Esophagus muscularis mucosa (tissue), 4 donors: ENCODE results near the gene NTM. TPM values are rescaled to one million over a fixed set of nuclear protein-coding genes. Genes with fewer than 3 reads are reported as not detected.

Source experiments
- DNase-seq: peaks from one replicate; pipeline ENCODE4 v3.0.0-alpha.2; 2017; ENCODE audit errors: extremely low spot score
- H3K27ac ChIP-seq, 4 donors: fragments of 200-600 bp; sonication (generic); replicated peaks in 1 of 4; 1 replicate in 3 of 4; 2 replicates in 1 of 4; pipeline ENCODE4 v1.5.1; 2016 to 2019; ENCODE audit warnings: mild to moderate bottlenecking in 1 of 4
- H3K27me3 ChIP-seq, 4 donors: fragments of 200-600 bp; sonication (generic); one replicate each; pipeline versions ENCODE4 v1.5.1 to v1.6.0; 2016 to 2019
- H3K36me3 ChIP-seq, 4 donors: fragments of 200-600 bp; sonication (generic); one replicate each; pipeline ENCODE4 v1.5.1; 2016 to 2019
- H3K4me1 ChIP-seq, 4 donors: fragments of 200-600 bp; sonication (generic); one replicate each; pipeline ENCODE4 v1.5.1; 2016 to 2019
- H3K4me3 ChIP-seq, 4 donors: fragments of 200-600 bp; sonication (generic); 1 replicate in 2 of 4; 2 replicates in 2 of 4; pipeline ENCODE4 v1.5.1; 2016 to 2019; ENCODE audit warnings: mild to moderate bottlenecking in 4 of 4, moderate library complexity in 1 of 4
- H3K9me3 ChIP-seq, 4 donors: fragments of 200-600 bp; sonication (generic); 1 replicate in 3 of 4; 2 replicates in 1 of 4; pipeline ENCODE4 v1.5.1; 2016 to 2019
- EP300 ChIP-seq: sonication (generic); formaldehyde crosslinking; IDR thresholded peaks from one replicate; pipeline ENCODE4 v1.6.1; 2017; ENCODE audit warnings: antibody characterized with exemption
- POLR2A ChIP-seq: fragments of 450-650 bp; IDR thresholded peaks from one replicate; pipeline ENCODE4 v1.6.1; 2017; ENCODE audit warnings: antibody characterized with exemption, moderate library complexity, mild to moderate bottlenecking, low read depth
- POLR2AphosphoS5 ChIP-seq, 2 donors: sonication (generic); formaldehyde crosslinking; IDR thresholded peaks; one replicate each; pipeline ENCODE4 v1.6.1; 2017; ENCODE audit warnings: antibody characterized with exemption in 2 of 2
- WGBS: methylation state at CpG from one replicate; pipeline ENCODE4 v1.1.5; 2018; 5-methylcytosine and 5-hydroxymethylcytosine counted together
- intact Hi-C: fragments of 100-400 bp; cut with DNase I; formaldehyde crosslinking; loops from one replicate; pipeline ENCODE4 v1.15.1; 2023
- total RNA-seq, 4 donors: library from RNA; depleted of rRNA; stranded (reverse); fragments of >200 nt; gene quantifications; one replicate each; pipeline versions ENCODE4 v1.1.0 to v1.2.1, GENCODE V29; 2016
- TF ChIP-seq, protein P1 (sequence below), 3 experiments: fragments of 200-600 bp in 2 of 3; fragments of 450-650 bp in 1 of 3; sonication (generic) in 2 of 3; IDR thresholded peaks; one replicate each; pipeline ENCODE4 v1.5.1; 2017 to 2019; ENCODE audit warnings: antibody characterized with exemption in 3 of 3, mild to moderate bottlenecking in 2 of 3, moderate library complexity in 1 of 3

The NTM gene
- total RNA-seq, 4 donors from 2014 or later: 5.6 to 25.3 (median 8.3) TPM

DNA sequence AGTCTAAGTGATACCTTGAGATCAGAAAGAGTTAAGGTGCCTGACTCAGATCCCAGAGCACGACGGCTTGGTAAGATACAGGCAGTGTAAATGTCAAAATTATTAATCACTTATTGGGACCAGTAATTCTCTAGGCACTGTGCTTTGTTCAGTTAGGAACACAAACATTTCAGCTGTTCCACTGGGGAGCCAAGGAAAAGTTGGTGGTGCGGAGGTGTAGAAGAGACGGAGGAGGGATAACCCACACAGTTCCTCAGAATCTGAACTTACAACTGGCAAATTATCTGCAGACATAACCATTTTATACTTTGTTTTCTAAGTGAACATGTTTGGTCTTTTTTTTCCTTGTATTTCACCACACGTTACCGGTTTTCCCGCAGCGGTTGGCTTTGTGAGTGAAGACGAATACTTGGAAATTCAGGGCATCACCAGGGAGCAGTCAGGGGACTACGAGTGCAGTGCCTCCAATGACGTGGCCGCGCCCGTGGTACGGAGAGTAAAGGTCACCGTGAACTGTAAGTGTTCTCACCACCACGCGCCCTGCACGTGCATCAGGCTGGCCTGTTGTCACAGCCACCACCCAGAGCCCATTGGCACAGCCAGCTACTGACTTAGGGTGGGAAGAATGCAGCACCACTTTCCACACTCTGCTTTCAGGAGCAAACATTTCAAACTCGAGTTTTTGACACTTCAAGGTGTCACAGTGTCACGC is 937.0 kb downstream of the NTM start:
- TF ChIP-seq POLR2A (no peak), EP300 (no peak), POLR2AphosphoS5 (IDR thresholded peaks at IDR 0.05) (no peak)
- TF ChIP-seq, protein P1, sequence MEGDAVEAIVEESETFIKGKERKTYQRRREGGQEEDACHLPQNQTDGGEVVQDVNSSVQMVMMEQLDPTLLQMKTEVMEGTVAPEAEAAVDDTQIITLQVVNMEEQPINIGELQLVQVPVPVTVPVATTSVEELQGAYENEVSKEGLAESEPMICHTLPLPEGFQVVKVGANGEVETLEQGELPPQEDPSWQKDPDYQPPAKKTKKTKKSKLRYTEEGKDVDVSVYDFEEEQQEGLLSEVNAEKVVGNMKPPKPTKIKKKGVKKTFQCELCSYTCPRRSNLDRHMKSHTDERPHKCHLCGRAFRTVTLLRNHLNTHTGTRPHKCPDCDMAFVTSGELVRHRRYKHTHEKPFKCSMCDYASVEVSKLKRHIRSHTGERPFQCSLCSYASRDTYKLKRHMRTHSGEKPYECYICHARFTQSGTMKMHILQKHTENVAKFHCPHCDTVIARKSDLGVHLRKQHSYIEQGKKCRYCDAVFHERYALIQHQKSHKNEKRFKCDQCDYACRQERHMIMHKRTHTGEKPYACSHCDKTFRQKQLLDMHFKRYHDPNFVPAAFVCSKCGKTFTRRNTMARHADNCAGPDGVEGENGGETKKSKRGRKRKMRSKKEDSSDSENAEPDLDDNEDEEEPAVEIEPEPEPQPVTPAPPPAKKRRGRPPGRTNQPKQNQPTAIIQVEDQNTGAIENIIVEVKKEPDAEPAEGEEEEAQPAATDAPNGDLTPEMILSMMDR (IDR thresholded peaks at IDR 0.05): no peak
- no peaks in the 10 kb centered on the region for H3K9me3 ChIP-seq
- H3K36me3 ChIP-seq: no peaks in the 10 kb centered on the region
- no peak for DNase-seq
- peaks cover 0 to 14% (median 6%) of the 10 kb centered on the region in 4 donors for H3K4me1 ChIP-seq
- H3K27ac ChIP-seq: peak overlapping the region in 1 of 4 donors; percentile 35
- WGBS: 76% methylated on average over 21 of the region's 21 CpGs
- no peaks in the 10 kb centered on the region for H3K27me3 ChIP-seq
- intact Hi-C loops: no loop called here
- no peak overlapping the region for H3K4me3 ChIP-seq

DNA sequence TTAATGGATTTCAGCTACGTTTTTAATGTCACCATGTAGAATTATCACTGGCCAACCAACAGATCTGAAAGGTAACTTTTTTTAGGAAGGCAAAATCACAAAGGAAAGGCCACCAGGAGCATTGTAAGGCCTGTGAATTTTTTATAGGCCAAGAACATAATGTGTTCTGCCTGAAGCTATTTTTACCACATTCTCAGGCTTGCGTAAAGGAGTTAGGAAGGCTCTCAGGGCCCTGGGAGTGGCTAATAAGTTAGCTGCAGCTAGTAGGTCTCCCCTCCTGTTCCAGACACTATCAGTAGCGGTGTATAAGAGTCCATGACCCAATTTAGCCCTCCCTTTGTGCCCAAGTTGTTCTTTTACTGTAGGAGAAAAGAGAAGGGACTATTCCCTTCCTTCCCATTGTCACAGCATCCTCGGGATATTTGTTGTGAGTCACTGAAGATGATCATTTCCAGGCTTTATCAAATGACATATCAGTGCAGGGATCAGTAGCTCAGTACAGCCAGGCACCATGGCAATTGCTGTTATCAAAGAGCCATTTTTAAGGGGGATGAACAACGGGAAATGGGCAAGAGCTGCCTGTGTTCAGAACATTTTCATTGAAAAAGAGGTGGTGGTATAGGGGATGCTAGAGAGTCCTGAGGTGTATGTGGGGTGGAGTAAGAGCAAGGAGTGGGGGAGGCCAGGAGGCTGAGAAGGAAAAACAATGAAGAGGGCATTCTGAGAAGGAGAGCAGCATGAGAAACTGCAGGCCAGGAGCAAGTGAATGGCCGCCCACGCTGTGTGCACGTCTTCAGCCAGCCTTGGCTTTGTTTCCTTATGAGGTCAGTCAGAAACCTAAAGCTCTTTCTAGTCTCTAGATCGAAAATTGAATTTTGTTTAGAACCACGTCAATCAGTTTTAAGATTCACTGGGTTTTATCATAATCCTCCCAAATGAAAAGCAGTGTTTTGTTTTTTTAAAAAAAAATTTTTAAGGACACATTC is 940.3 kb downstream of the NTM start:
- H3K27me3 ChIP-seq: no peaks in the 10 kb centered on the region
- no peak for DNase-seq
- TF ChIP-seq POLR2AphosphoS5 (IDR thresholded peaks at IDR 0.05): no peak
- no peak for TF ChIP-seq EP300
- TF ChIP-seq, protein P1 (IDR thresholded peaks at IDR 0.05): no peak
- no peak for TF ChIP-seq POLR2A
- intact Hi-C loops: no loop called here
- 77% methylated on average over 10 of the region's 10 CpGs for WGBS
- no peaks in the 10 kb centered on the region for H3K9me3 ChIP-seq
- peak overlapping the region in 1 of 4 donors; percentile 46 for H3K27ac ChIP-seq
- H3K36me3 ChIP-seq: no peaks in the 10 kb centered on the region
- peaks cover 0 to 15% (median 7%) of the 10 kb centered on the region in 4 donors for H3K4me1 ChIP-seq
- H3K4me3 ChIP-seq: no peak overlapping the region

DNA sequence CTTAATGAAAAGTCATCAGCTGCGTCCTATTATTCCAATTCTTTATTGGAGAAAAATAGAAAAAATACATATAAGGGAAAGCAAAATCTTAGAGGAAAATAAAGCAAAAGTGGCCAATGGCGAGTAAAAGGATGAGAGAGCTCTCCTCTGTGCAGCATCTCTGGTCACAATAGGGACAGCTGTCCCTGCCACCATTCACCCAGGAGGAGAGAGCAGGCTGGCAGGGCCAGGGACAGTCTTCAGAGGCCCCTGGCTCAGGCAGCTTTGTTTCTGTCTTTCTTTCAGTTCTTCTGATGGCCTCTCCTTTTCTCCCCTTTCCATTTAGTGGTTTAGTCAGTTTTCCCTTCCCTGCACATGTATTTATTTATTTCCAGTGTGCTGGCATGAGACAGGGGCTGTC is 941.3 kb downstream of the NTM start:
- Histone ChIP-seq H3K36me3 (no peaks in the 10 kb centered on the region), H3K27ac (no peak overlapping the region), H3K4me1 (peaks cover 0 to 15% (median 7%) of the 10 kb centered on the region in 4 donors), H3K27me3 (no peaks in the 10 kb centered on the region), H3K4me3 (no peak overlapping the region), H3K9me3 (no peaks in the 10 kb centered on the region)
- DNase-seq: no peak
- no peak for TF ChIP-seq POLR2A
- TF ChIP-seq POLR2AphosphoS5 (IDR thresholded peaks at IDR 0.05): no peak
- TF ChIP-seq, protein P1 (IDR thresholded peaks at IDR 0.05): no peak
- intact Hi-C loops: no loop called here
- WGBS: 95% methylated on average over 2 of the region's 2 CpGs

DNA sequence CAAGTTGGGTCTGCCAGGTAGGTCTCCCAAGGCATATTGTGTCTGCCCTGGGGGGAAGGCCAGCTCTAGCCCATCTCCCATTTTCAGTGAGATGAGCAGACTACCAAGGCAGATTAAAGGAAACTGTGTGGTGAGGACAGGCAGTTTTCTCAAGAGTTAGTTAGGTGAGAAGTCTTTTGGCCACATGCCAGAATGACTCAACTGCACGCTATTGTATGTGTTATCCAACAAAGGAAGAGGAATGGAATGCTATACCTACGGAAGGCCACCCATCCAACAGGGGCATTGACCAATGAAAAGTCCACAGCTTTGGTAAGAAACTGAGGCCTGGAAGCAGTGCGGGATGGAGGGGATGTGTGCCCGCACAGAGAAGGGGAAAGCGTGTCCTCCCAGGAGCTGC is 941.7 kb downstream of the NTM start:
- no peak for DNase-seq
- intact Hi-C loops: no loop called here
- no peaks in the 10 kb centered on the region for H3K9me3 ChIP-seq
- H3K27ac ChIP-seq: no peak overlapping the region
- H3K27me3 ChIP-seq: no peaks in the 10 kb centered on the region
- TF ChIP-seq POLR2A (no peak), POLR2AphosphoS5 (IDR thresholded peaks at IDR 0.05) (no peak), EP300 (no peak)
- TF ChIP-seq, protein P1 (IDR thresholded peaks at IDR 0.05): no peak
- no peak overlapping the region for H3K4me3 ChIP-seq
- no peaks in the 10 kb centered on the region for H3K36me3 ChIP-seq
- 87% methylated on average over 5 of the region's 5 CpGs for whole genome bisulfite sequencing
- H3K4me1 ChIP-seq: peaks cover 0 to 15% (median 7%) of the 10 kb centered on the region in 4 donors
